NCI-H2196 treated with DMSO at 0.1 percent for 48 hours (cell line): Measurements from ENCODE around the gene HIF3A.
A peak's percentile ranks its signal among the peaks of the same experiment; 100 is the strongest.
"Not testable (repeated sequence)": the region's sequence is repeated elsewhere in the genome, so short reads cannot be mapped to it uniquely, and the experiment has no call there.

Experiments used
- DNase-seq: peaks from one replicate; lab custom pipeline; 2025; ENCODE audit not compliant: unreplicated experiment; lab: John Stamatoyannopoulos, UW

Gene HIF3A

GRCh38 chr19:46296722-46297461 lies at the start of gene HIF3A:
Gene HIF3A (plus strand): TSS chr19:46297042. CDS start chr19:46297077, 35 bp downstream.
- DNase-seq, result no peak

- DNase-seq, result no peak
Observed at GRCh38 chr19:46250076-46250735, 46.6 kb upstream of the HIF3A start.

- no peak for DNase-seq
Observed at GRCh38 chr19:46251416-46251815, 45.4 kb upstream of the HIF3A start.

GRCh38 chr19:46254776-46255175 lies 42.1 kb upstream of the HIF3A start:
- DNase-seq, result no peak

GRCh38 chr19:46256855-46257254 lies 40.0 kb upstream of the HIF3A start:
- no peak for DNase-seq

GRCh38 chr19:46261501-46261900 lies 35.3 kb upstream of the HIF3A start:
- DNase-seq, result not testable (repeated sequence)

GRCh38 chr19:46262684-46263296 lies 34.1 kb upstream of the HIF3A start:
- DNase-seq, result peak; percentile 83

GRCh38 chr19:46264801-46265200 lies 32.0 kb upstream of the HIF3A start:
- not testable (repeated sequence) for DNase-seq

GRCh38 chr19:46265217-46265828 lies 31.5 kb upstream of the HIF3A start:
- peak; percentile 53 for DNase-seq

GRCh38 chr19:46269101-46269500 lies 27.7 kb upstream of the HIF3A start:
- no peak for DNase-seq

GRCh38 chr19:46270521-46271256 lies 26.2 kb upstream of the HIF3A start:
- no peak for DNase-seq

- no peak for DNase-seq
Observed at GRCh38 chr19:46271481-46272197, 25.2 kb upstream of the HIF3A start.

- DNase-seq, result not testable (repeated sequence)
Observed at GRCh38 chr19:46273931-46274330, 22.9 kb upstream of the HIF3A start.

- no peak for DNase-seq
Observed at GRCh38 chr19:46279177-46279576, 17.7 kb upstream of the HIF3A start.

- DNase-seq, result no peak
Observed at GRCh38 chr19:46283771-46284170, 13.1 kb upstream of the HIF3A start.

GRCh38 chr19:46284635-46285034 lies 12.2 kb upstream of the HIF3A start:
- no peak for DNase-seq

- no peak for DNase-seq
Observed at GRCh38 chr19:46287585-46287984, 9.3 kb upstream of the HIF3A start.

- no peak for DNase-seq
Observed at GRCh38 chr19:46288896-46289588, 7.8 kb upstream of the HIF3A start.

GRCh38 chr19:46289724-46290619 lies 6.9 kb upstream of the HIF3A start:
- DNase-seq, result no peak
